Amygdala (tissue), 56 donors: Measurements from ENCODE around the gene NKD1.

Experiments
- DNase-seq, 56 donors: peaks; one replicate each; lab custom pipeline; 2025; lab: John Stamatoyannopoulos, UW

The NKD1 gene

DNA sequence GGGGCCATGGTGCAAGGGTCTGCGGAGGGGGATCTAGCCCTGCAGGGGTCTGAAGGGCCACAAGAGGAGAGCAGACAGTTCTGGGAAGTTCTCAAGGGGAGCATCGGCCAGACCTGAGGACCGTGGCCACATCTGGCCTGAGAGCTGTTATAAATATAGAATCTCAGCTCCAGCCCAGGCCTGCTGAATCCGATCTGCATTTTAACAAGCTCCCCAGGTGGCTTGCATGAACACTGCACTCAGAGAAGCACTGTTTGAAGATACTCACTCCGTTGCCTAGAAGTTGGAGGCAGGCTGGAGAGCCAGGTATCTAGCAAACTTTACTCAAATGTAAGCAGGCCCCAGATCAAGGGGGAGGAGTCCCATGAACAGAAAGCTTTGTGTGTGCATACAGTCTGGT is 61.3 kb downstream of the NKD1 start:
- DNase-seq, result no peak

DNA sequence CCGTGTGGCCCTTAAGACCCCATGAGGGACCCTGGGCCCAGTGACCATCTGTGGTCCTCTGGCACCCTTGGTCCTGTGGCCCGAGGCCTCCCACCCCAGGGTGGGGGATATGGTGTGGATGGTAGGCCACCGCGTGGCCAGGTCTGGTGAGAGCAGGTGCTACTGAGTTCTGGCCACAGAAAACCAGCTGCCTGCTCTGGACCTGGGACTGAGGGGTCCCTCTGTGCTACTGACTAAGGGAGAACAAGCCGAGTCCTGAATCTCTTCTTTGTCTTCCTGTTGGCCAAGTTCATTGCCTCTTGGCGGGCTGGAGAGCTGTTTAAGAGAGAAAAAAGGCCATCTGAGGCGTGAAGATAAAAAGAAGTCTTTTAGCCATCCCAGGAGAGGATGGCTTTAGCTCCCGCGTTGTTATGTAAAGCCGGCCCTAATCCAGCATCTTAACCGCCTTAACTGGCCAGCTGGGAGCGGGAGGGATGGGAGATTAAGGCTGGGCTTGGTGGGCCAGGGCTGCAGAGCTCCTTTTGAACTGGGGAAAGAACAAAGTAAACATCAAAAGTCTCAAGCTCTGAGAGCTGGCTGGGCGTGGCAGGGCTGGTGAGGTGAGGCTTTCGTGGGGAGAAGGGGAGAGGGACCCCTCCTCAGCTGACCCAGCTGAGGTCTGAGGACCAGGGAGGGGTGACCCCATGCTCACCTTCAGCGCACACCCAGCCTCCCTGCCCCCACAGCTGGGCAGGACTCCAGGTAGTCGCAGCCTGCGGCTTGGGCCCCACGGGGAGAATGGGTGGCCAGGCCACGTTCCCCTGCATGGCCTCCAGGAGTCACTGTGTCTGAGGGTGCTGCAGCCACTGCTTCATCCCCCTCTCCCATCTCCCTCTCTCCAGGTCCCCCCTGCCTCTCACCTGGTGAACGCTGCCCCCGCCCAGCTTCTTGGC is 62.4 kb downstream of the NKD1 start:
- peak in 16 of 56 donors; percentile 13 to 64 (median 24) for DNase-seq

DNA sequence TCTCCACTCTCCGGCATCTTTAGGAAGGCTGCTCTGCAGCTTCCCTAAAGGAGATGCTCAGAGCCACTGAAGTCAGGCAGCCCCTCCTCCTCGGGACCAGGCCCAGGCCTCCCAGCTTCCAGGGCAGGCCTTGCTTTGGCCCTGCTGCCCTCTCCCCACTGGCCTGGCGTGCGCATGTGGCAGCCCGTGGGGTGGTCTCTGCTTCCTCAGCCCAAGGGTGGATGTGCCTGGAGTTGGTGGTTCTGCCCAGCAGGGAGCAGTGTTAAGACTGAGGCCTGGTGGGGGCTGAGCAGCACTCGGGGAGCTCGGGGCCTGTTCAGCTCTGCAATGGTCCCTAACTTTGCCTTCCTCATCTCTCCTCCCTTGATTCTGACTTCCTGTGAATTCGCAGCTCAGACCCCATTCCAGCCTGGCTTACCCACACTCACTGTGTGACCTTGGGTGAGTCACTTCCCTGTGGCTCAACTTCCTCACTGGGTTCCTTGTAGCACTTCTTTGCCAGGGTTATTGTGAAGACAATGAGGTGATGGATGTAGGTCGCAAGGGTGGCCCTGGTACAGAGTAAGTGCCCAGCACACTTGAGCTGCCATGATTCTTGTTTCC is 63.2 kb downstream of the NKD1 start:
- DNase-seq, result no peak

GRCh38 chr16:50611995-50612848 is 64.0 kb downstream of the NKD1 start:
- DNase-seq, result no peak

DNA sequence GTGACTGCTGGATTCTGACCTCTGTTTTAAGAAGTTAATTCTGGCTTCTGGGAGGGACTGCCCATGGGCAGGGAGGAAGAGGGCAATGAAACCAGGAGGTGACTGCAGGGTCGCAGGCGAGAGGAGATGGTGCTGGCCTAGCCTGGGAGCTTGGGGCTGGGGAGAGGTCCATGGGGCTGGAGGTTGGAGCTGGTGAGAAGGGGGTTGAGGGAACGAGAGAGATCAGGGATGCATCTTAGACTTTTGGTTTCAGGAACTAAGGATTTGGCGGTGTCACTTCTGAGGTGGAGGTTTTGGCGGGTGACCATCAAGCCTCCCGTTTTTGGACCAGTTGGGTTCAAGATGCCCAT is 64.6 kb downstream of the NKD1 start:
- DNase-seq, result no peak

DNA sequence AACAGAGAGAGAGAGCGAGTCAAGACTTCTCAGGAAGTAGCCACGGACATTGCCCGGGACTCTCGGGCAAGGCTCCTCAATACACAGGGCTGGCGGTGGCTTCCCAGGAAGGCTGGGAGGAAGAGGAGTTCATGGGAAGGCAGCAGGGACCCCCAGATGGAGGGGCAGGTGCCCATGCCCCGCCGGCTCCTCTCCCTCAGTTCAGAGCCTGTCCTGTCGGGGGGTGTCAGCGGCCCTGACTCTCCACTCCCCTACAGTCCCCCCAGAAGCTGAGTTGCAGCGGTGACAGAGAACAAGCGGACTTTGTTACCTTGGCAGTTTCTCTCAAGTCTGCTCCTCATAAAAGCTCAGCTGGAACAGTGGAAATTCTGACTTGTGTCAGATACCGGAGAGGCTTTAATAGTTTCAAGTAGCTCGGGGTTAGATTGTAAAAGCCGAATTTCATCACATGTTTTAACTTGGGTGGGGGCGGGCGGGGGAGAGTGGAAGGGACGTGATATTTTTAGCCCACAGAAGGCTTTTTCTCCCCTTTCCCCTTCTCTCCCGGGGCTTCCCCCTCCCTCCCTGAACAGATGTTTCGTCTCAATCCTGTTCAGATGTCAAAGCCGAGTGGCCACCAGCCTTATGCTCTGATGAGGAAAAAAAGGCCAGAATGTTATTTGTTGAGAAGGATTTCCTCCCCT is 65.2 kb downstream of the NKD1 start:
- DNase-seq, result no peak

DNA sequence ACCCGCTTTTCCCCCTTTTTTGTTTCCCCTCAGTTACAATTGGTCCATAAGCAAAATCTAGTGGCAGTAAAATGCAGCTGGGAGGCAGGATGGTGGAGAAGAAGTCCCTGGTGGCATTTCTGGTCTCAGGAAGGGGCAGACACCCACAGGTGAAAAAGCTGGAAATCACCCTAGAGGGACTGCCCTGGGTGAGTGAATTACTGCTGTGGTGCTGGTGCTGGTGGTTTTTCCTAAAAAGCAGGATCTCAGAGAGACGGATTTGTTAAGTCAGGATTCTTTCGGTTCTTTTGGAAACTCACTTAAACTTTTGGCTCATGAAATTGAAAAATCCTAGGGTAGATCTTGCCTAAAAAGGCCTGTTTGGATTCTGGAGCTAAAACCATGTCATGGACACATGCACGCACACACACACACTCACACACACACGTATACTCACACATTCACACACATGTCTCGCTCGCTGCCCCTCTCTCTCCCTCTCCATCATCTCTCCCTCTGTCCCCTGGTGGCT is 65.8 kb downstream of the NKD1 start:
- no peak for DNase-seq

DNA sequence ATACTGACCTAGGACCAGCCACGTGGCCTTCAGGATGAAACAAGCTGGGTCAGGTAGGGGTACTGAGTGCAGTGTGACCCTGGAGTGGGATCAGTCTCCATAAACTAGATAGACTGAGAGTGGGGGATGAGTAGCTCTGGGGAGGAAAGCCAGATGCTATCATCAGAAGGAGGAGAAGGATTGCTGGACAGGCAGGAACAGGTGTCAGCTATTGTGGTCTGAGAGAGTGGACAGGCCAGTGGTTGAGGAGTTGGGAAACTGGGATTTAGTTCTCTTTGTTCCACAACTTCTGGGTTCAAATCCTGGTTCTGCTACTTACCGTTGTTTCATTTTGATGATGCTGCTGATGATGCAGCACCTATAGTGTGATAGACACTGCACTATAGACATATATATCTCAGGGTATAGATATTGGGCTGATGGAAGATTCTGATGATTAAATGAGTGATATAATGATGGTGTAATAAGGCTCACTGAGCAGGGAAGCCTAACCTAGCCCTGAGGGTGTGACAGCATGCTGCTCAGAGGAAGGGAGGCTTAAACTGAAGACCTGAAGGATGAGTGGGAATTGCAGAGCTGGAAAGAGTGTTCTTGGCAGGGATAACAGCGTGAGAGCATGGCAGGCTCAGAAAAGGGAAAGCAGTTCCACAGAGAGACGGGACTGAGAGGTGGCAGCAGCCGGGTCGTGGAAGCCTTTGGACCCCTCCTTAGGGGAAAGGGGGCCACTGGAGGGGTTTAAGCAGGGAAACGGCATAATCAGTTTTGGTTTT is 66.9 kb downstream of the NKD1 start:
- DNase-seq, result no peak

DNA sequence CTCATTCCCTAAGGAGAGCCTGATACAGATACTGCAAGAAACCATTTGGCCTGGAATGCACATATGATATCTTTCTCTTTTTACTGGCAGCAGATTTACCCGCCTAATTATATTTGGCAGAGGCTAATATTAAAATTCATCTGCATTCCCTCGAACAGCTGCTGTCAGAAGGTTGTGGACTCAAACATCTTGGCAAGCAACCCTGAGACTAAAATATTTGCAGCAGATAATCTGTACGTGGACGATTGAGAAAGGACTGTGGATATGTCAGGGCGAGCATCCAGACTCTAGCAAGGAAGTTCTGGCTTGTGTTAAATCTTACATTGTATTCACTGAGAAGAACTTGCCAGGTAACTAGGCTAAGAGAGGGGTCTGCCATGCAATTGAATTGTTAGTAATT is 67.7 kb downstream of the NKD1 start:
- DNase-seq, result no peak

DNA sequence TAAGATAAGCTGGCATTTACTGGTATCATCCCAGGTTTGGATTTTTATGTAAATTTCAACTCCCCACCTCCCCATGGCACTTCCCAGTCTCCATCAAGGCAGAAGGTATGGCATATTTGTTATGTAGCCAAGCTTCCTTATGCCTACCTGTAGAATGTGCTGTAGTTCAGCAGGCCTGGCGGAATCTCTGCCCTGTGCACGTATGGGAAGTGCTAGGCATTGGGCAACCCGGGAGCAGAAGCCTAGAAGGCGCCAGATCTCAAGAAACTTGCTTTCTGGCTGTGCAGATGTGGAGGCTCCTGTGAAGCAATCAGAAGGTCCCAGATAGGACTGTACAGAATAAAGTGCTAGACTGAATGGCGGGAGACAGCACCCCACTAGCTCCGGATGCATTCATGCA is 68.2 kb downstream of the NKD1 start:
- no peak for DNase-seq

- no peak for DNase-seq
Observed at GRCh38 chr16:50616883-50617645, 68.9 kb downstream of the NKD1 start.

GRCh38 chr16:50617646-50618184 is 69.5 kb downstream of the NKD1 start:
- no peak for DNase-seq

- DNase-seq, result no peak
Observed at GRCh38 chr16:50618238-50618918, 70.2 kb downstream of the NKD1 start.

GRCh38 chr16:50619702-50620491 is 71.7 kb downstream of the NKD1 start:
- DNase-seq, result no peak

DNA sequence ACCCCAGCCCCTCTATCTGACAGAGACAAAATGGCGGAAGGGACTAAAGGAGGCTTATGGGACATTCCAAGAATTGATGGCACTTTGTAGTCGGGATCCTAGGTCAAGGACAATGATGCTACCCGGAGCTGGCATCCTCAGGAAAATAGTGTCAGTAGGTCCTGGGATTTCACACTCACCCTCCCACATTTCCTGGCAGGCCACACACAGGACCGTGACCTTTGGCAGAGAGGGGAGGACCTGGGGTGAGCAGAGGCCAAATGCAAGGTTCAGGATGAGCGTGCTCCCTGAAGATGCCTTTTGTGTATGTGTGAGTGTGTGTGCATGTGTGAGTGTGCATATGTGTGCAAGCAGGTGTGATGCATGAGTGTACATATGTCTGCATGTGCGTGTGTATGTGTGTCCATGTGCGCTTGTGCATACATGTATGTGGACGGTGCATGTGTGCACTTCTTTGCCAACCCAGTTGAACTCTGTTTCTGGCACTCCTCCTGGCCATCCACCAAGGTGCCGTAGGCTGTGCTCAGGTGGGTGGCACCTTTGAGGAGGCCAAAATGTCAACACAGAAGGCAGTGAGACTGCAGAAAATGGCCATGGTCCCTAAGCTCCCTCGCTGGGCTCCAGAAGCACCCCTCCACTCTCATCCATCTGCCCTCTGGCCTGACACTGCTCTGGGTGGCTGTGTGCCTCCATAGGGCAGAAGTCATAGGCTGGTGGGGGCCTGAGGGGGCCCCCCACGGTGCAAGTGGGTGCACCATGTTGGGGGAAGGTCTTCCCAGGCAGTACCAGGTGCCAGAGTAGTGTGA is 72.7 kb downstream of the NKD1 start:
- DNase-seq, result no peak

- DNase-seq, result no peak
Observed at GRCh38 chr16:50621452-50621792, 73.2 kb downstream of the NKD1 start.
